Lower lobe of right lung (tissue), 2 donors: ENCODE data around the gene TANGO2. TPM values are rescaled to one million over a fixed set of nuclear protein-coding genes. Genes with fewer than 3 reads are reported as not detected.

Experiments used
- ATAC-seq, 2 donors: fragments of 200-7000 bp; cut with Tn5 transposase; one replicate each; pipeline ENCODE4 v1.9.1; 2020 to 2022; ENCODE audit warnings: mild to moderate bottlenecking in 2 of 2, moderate library complexity in 2 of 2
- DNase-seq: peaks from one replicate; pipeline ENCODE4 v3.0.0-alpha.2; 2020
- H3K27ac ChIP-seq: fragments of 200-600 bp; one replicate; pipeline ENCODE4 v1.8.0; 2022
- H3K27me3 ChIP-seq: fragments of 200-600 bp; one replicate; pipeline ENCODE4 v1.8.0; 2022; ENCODE audit warnings: low read depth
- H3K36me3 ChIP-seq: fragments of 200-600 bp; one replicate; pipeline ENCODE4 v1.8.0; 2022; ENCODE audit warnings: mild to moderate bottlenecking
- H3K4me1 ChIP-seq: fragments of 200-600 bp; one replicate; pipeline ENCODE4 v1.8.0; 2022
- H3K4me3 ChIP-seq: fragments of 200-600 bp; one replicate; pipeline ENCODE4 v1.8.0; 2022; ENCODE audit warnings: mild to moderate bottlenecking
- H3K9me3 ChIP-seq: fragments of 200-600 bp; one replicate; pipeline ENCODE4 v1.8.0; 2022
- CTCF ChIP-seq: fragments of 200-600 bp; IDR thresholded peaks from one replicate; pipeline ENCODE4 v1.8.0; 2022; ENCODE audit warnings: antibody characterized with exemption, mild to moderate bottlenecking
- intact Hi-C: fragments of 100-400 bp; cut with DNase I; formaldehyde crosslinking; loops from one replicate; pipeline ENCODE4 v1.11.0; 2022
- total RNA-seq: library from RNA; stranded (reverse); fragmentation: NEBNext Ultra II Directional; extraction: Animal tissue kit (Norgen Biotek cat#: 25700); gene quantifications from one replicate; pipeline ENCODE4 v1.2.1, GENCODE V29; 2021
- donor health status: DM: no; HTN: yes; CAD: no; lungs with severe emphysema.

TANGO2 gene
- total RNA-seq, 1 donor from 2014 or later = 45.1 TPM

GRCh38 chr22:19991395-19991644, 29.6 kb upstream of the TANGO2 start:
- H3K27ac ChIP-seq = no peak overlapping the region

GRCh38 chr22:19991645-19992451, 29.1 kb upstream of the TANGO2 start:
- no peak overlapping the region for H3K4me3 ChIP-seq
- intact Hi-C loops = no loop called here
- H3K27ac ChIP-seq = no peak overlapping the region
- H3K4me1 ChIP-seq = peaks cover 17% of the 10 kb centered on the region
- TF ChIP-seq CTCF = no peak
- ATAC-seq (no peak), DNase-seq (no peak)
- H3K36me3 ChIP-seq = no peaks in the 10 kb centered on the region
- no peaks in the 10 kb centered on the region for H3K9me3 ChIP-seq
- H3K27me3 ChIP-seq = no peaks in the 10 kb centered on the region

More at GRCh38 chr22:19991395-19991644, 29.6 kb upstream of the TANGO2 start:
- no peaks in the 10 kb centered on the region for H3K36me3 ChIP-seq
- intact Hi-C loops = no loop called here
- no peak for TF ChIP-seq CTCF
- DNase-seq = no peak
- peaks cover 20% of the 10 kb centered on the region for H3K4me1 ChIP-seq
- no peak overlapping the region for H3K4me3 ChIP-seq
- ATAC-seq = no peak
- no peaks in the 10 kb centered on the region for H3K27me3 ChIP-seq
- no peaks in the 10 kb centered on the region for H3K9me3 ChIP-seq

GRCh38 chr22:19992481-19992911, 28.4 kb upstream of the TANGO2 start:
- peaks cover 17% of the 10 kb centered on the region for H3K4me1 ChIP-seq
- TF ChIP-seq CTCF = no peak
- H3K27me3 ChIP-seq = no peaks in the 10 kb centered on the region
- intact Hi-C loops = no loop called here
- no peak overlapping the region for H3K4me3 ChIP-seq
- H3K27ac ChIP-seq = no peak overlapping the region
- ATAC-seq (no peak), DNase-seq (no peak)
- H3K36me3 ChIP-seq = no peaks in the 10 kb centered on the region
- no peaks in the 10 kb centered on the region for H3K9me3 ChIP-seq

- Histone ChIP-seq H3K9me3 (no peaks in the 10 kb centered on the region), H3K27ac (no peak overlapping the region), H3K36me3 (no peaks in the 10 kb centered on the region), H3K27me3 (no peaks in the 10 kb centered on the region), H3K4me1 (peaks cover 18% of the 10 kb centered on the region), H3K4me3 (no peak overlapping the region)
- DNase-seq = no peak
- no peak for ATAC-seq
- TF ChIP-seq CTCF = no peak
- intact Hi-C loops = no loop called here
Observed at GRCh38 chr22:19992921-19993355, 28.0 kb upstream of the TANGO2 start.

- Histone ChIP-seq H3K27me3 (no peaks in the 10 kb centered on the region), H3K9me3 (no peaks in the 10 kb centered on the region), H3K4me1 (peaks cover 24% of the 10 kb centered on the region), H3K27ac (no peak overlapping the region), H3K36me3 (no peaks in the 10 kb centered on the region), H3K4me3 (no peak overlapping the region)
- intact Hi-C loops = no loop called here
- DNase-seq = no peak
- no peak for TF ChIP-seq CTCF
- no peak for ATAC-seq
Observed at GRCh38 chr22:19993926-19994325, 27.0 kb upstream of the TANGO2 start.
